Pancreas (tissue), 10 donors: ENCODE measurements around the gene HS6ST2. TPM values are rescaled to one million over a fixed set of nuclear protein-coding genes. Genes with fewer than 3 reads are reported as not detected.

ENCODE experiments used
- ATAC-seq, 4 donors: fragments of 200-7000 bp; cut with Tn5 transposase; one replicate each; pipeline versions ENCODE4 v1.8.0 to v1.9.1; 2020; ENCODE audit warnings: mild to moderate bottlenecking in 4 of 4, moderate library complexity in 4 of 4
- DNase-seq, 6 donors: peaks; one replicate each; pipeline ENCODE4 v3.0.0-alpha.2; 2020
- FAIRE-seq: peaks from 2 replicates; lab custom pipeline; 2012; peaks lifted over from hg19 to GRCh38; lab: Jason Lieb, UNC
- H3K27ac ChIP-seq, 4 donors: fragments of 200-600 bp; sonication (generic); 1 replicate in 3 of 4; 2 replicates in 1 of 4; pipeline versions ENCODE4 v1.5.0 to v1.8.0; 2020
- H3K27me3 ChIP-seq, 4 donors: fragments of 200-600 bp; one replicate each; pipeline ENCODE4 v1.8.0; 2021
- H3K36me3 ChIP-seq, 3 donors: fragments of 200-600 bp; sonication (generic) in 1 of 3; one replicate each; pipeline versions ENCODE4 v1.5.0 to v1.8.0; 2020 to 2021
- H3K4me1 ChIP-seq, 3 donors: fragments of 200-600 bp; one replicate each; pipeline ENCODE4 v1.8.0; 2021
- H3K4me3 ChIP-seq, 4 donors: fragments of 200-600 bp; sonication (generic) in 2 of 4; one replicate each; pipeline versions ENCODE4 v1.5.0 to v1.8.0; 2020 to 2021
- H3K9me3 ChIP-seq, 4 donors: fragments of 200-600 bp; one replicate each; pipeline ENCODE4 v1.8.0; 2021
- WGBS, 2 donors: extraction: QIAGEN DNeasy Blood & Tissue Kit; methylation state at CpG; one replicate each; pipeline ENCODE4 v1.1.7; 2013; 5-methylcytosine and 5-hydroxymethylcytosine counted together
- intact Hi-C, 3 donors: fragments of 100-400 bp; cut with DNase I; formaldehyde crosslinking; loops; one replicate each; pipeline versions ENCODE4 v1.11.1 to v1.14.2; 2022
- polyA plus RNA-seq, 2 donors: library from polyadenylated mRNA; stranded (reverse); fragments of 200-250 nt; gene quantifications; one replicate each; pipeline ENCODE4 v1.2.3, GENCODE V29; 2013
- total RNA-seq, 6 donors: library from RNA; stranded (reverse); fragmentation: NEBNext Ultra II Directional in 4 of 6; extraction: Animal tissue kit (Norgen Biotek cat#: 25700) in 4 of 6; gene quantifications; one replicate each; pipeline versions ENCODE4 v1.2.1 to v1.2.4, GENCODE V29; 2021 to 2023
- TF ChIP-seq, protein P1 (sequence below), 4 donors: fragments of 200-600 bp; sonication (generic) in 3 of 4; IDR thresholded peaks; one replicate each; pipeline versions ENCODE4 v1.5.0 to v1.8.0; 2021; ENCODE audit warnings: antibody characterized with exemption in 4 of 4
- donor health status: healthy with polysubstance abuse.
- donor health status: DM: no; HTN: no; CAD: no; lungs with moderate emphysema.
- donor health status: DM: no; HTN: no; CAD: no.
- donor health status: control.
- donor health status: control.
- donor health status: Bipolar disorder and iron deficiency.
- donor health status: DM: yes; HTN: yes; CAD: no.
- donor health status: DM: no; HTN: no; CAD: no.
- donor health status: DM: no; HTN: no; CAD: no.
- donor health status: DM: yes; HTN: yes; CAD: no.

Gene HS6ST2
- total and polyA plus RNA-seq, 8 donors = 0.72 to 5.9 (median 3.4) TPM

DNA sequence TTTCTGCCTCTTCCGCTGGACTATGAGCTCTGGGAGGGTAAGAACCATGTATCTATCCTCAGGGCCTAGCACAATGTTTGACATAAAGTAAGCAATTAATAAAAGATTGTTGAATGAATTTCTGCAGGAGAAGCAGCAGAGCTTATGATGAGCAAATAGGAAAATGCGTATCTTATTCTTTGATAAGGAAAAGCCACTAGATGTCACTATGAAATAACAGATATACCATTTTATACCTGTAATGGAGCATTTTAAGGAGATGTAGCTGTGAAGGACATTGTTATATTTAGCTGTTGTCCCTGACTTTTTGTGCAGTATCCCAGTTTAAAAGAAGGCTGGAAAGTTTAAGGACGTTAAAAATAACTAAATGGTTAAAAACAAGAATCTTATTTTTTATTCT is 322.3 kb downstream of the HS6ST2 start:
- peaks cover 0 to 5% (median 0%) of the 10 kb centered on the region in 4 donors for H3K27me3 ChIP-seq
- FAIRE-seq (peak; percentile 68), DNase-seq (no peak), ATAC-seq (no peak)
- H3K36me3 ChIP-seq = no peaks in the 10 kb centered on the region
- no peak overlapping the region for H3K27ac ChIP-seq
- intact Hi-C loops = no loop called here
- TF ChIP-seq, protein P1, sequence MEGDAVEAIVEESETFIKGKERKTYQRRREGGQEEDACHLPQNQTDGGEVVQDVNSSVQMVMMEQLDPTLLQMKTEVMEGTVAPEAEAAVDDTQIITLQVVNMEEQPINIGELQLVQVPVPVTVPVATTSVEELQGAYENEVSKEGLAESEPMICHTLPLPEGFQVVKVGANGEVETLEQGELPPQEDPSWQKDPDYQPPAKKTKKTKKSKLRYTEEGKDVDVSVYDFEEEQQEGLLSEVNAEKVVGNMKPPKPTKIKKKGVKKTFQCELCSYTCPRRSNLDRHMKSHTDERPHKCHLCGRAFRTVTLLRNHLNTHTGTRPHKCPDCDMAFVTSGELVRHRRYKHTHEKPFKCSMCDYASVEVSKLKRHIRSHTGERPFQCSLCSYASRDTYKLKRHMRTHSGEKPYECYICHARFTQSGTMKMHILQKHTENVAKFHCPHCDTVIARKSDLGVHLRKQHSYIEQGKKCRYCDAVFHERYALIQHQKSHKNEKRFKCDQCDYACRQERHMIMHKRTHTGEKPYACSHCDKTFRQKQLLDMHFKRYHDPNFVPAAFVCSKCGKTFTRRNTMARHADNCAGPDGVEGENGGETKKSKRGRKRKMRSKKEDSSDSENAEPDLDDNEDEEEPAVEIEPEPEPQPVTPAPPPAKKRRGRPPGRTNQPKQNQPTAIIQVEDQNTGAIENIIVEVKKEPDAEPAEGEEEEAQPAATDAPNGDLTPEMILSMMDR (IDR thresholded peaks at IDR 0.05) = no peak
- no peaks in the 10 kb centered on the region for H3K4me1 ChIP-seq
- no peak overlapping the region for H3K4me3 ChIP-seq
- no peaks in the 10 kb centered on the region for H3K9me3 ChIP-seq
- 51 to 63% methylated on average over 3 of the region's 3 CpGs for WGBS, 2 donors

GRCh38 chrX:132634521-132634920 is 323.9 kb downstream of the HS6ST2 start:
- intact Hi-C loops = no loop called here
- no peaks in the 10 kb centered on the region for H3K36me3 ChIP-seq
- TF ChIP-seq, protein P1 (IDR thresholded peaks at IDR 0.05) = no peak
- ATAC-seq (no peak), FAIRE-seq (no peak), DNase-seq (no peak)
- H3K4me1 ChIP-seq = no peaks in the 10 kb centered on the region
- 12 to 34% methylated on average over 1 of the region's 1 CpG for WGBS, 2 donors
- H3K4me3 ChIP-seq = no peak overlapping the region
- peaks cover 0 to 4% (median 0%) of the 10 kb centered on the region in 4 donors for H3K27me3 ChIP-seq
- no peak overlapping the region for H3K27ac ChIP-seq
- no peaks in the 10 kb centered on the region for H3K9me3 ChIP-seq

- 25 to 32% methylated on average over 3 of the region's 3 CpGs for WGBS, 2 donors
- peak; percentile 95 for FAIRE-seq
These were observed 326.7 kb downstream of the HS6ST2 start for GRCh38 chrX:132631579-132632232.

GRCh38 chrX:132624466-132624865 is 334.0 kb downstream of the HS6ST2 start:
- TF ChIP-seq, protein P1 (IDR thresholded peaks at IDR 0.05) = no peak
- Histone ChIP-seq H3K4me1 (no peaks in the 10 kb centered on the region), H3K27me3 (peaks cover 0 to 8% (median 0%) of the 10 kb centered on the region in 4 donors), H3K9me3 (no peaks in the 10 kb centered on the region), H3K36me3 (no peaks in the 10 kb centered on the region), H3K4me3 (no peak overlapping the region), H3K27ac (no peak overlapping the region)
- WGBS, 2 donors = 63 to 90% methylated on average over 5 of the region's 5 CpGs
- no peak for ATAC-seq
- intact Hi-C loops = no loop called here
- FAIRE-seq = no peak
- DNase-seq = no peak

More at GRCh38 chrX:132631579-132632232, 326.7 kb downstream of the HS6ST2 start:
- H3K27me3 ChIP-seq = peaks cover 0 to 11% (median 0%) of the 10 kb centered on the region in 4 donors
- ATAC-seq (peak in 3 of 4 donors; percentile 65 to 82 (median 82)), DNase-seq (no peak)
- H3K36me3 ChIP-seq = no peaks in the 10 kb centered on the region
- TF ChIP-seq, protein P1 (IDR thresholded peaks at IDR 0.05) = peak; percentile 11 to 49 (median 41)
- no peak overlapping the region for H3K27ac ChIP-seq
- no peaks in the 10 kb centered on the region for H3K9me3 ChIP-seq
- intact Hi-C loops = no loop called here
- H3K4me1 ChIP-seq = no peaks in the 10 kb centered on the region
- no peak overlapping the region for H3K4me3 ChIP-seq

GRCh38 chrX:132623942-132624341 is 334.5 kb downstream of the HS6ST2 start:
- no peak for FAIRE-seq
- no peak for DNase-seq
- Histone ChIP-seq H3K27ac (no peak overlapping the region), H3K4me3 (no peak overlapping the region), H3K27me3 (peaks cover 0 to 8% (median 0%) of the 10 kb centered on the region in 4 donors), H3K36me3 (no peaks in the 10 kb centered on the region), H3K9me3 (no peaks in the 10 kb centered on the region), H3K4me1 (no peaks in the 10 kb centered on the region)
- TF ChIP-seq, protein P1 (IDR thresholded peaks at IDR 0.05) = no peak
- 48 to 67% methylated on average over 3 of the region's 3 CpGs for WGBS, 2 donors
- no peak for ATAC-seq
- intact Hi-C loops = no loop called here
